ENCODE data around the gene PROSER2.

Gene PROSER2

DNA sequence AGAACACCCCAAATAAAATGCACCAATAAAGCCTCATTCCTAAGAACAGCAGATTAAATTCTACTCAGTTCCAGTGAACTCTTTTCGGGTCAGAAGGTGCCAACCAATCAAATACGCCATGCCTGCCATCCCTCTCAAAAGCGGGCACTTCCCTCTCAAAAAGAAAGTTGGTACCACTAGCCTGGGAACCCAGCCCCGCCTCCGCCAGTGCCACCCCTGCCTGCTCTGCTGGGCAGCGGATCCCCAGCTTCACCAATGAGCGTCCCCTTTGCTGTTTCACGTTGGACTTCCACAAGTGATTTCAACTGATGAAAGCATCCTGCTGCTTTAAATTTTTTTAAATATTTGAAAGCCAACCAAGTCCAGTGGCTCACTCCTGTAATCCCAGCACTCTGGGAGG is 33.2 kb upstream of the PROSER2 start:
- no peaks in the 10 kb centered on the region for H3K36me3 ChIP-seq (ENCODE audit: insufficient read depth, low read length)
- H3K9me3 ChIP-seq (ENCODE audit: insufficient read depth, low read depth, low read length), result no peaks in the 10 kb centered on the region
- 91% methylated on average over 8 of the region's 8 CpGs for WGBS
- H3K4me1 ChIP-seq (ENCODE audit: insufficient read depth, low read length), result no peaks in the 10 kb centered on the region
- no peak overlapping the region for H3K27ac ChIP-seq (ENCODE audit: low read depth, low read length)
- no peak overlapping the region for H3K9ac ChIP-seq (ENCODE audit: low read depth, low read length)
- no peak overlapping the region for H3K4me3 ChIP-seq (ENCODE audit: low read length)
- H3K27me3 ChIP-seq (ENCODE audit: insufficient read depth, low read length), result no peaks in the 10 kb centered on the region

DNA sequence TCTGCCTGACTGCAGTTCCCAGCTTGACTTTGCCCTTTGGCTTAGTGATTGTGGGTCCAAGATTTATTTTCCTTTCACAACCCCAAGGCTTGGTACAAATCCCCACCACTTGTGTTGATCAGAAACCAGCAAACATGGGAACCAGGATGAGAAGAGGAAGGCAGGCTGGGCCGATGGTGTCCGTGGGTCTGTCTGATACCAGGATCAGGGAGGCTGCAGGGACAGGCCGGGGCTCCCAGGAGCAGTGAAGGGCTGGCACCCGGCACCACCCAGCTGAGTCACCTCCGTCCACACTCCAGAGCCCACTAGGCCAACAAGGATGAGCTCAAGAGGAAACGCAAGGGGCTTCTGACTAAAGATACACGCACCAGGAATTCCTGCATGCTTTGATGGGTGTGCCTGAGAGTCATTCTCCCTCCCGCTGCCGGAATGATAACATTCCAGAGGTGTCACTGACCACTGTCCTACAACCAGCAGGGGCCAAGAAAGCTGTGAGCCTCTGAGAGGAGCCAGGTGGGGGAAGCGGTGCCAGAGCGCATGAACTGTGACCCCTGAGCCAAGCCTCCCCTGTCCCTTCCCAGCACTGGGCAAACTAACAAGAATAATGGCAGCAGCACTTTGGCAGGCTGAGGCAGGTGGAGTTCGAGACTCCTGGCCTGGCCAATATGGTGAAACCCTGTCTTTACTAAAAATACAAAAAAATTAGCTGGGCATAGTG is 29.2 kb upstream of the PROSER2 start:
- H3K9ac ChIP-seq (ENCODE audit: low read depth, low read length), result no peak overlapping the region
- no peaks in the 10 kb centered on the region for H3K36me3 ChIP-seq (ENCODE audit: insufficient read depth, low read length)
- H3K27ac ChIP-seq (ENCODE audit: low read depth, low read length), result peak overlapping the region; percentile 60; the same call in 1 of the 2 replicates

GRCh38 chr10:11794566-11794965 is 28.6 kb upstream of the PROSER2 start:
- no peaks in the 10 kb centered on the region for H3K27me3 ChIP-seq (ENCODE audit: insufficient read depth, low read length)
- no peak overlapping the region for H3K27ac ChIP-seq (ENCODE audit: low read depth, low read length)
- no peak overlapping the region for H3K4me3 ChIP-seq (ENCODE audit: low read length)
- no peaks in the 10 kb centered on the region for H3K9me3 ChIP-seq (ENCODE audit: insufficient read depth, low read depth, low read length)
- H3K4me1 ChIP-seq (ENCODE audit: insufficient read depth, low read length), result peaks cover 3% of the 10 kb centered on the region; the same call in 1 of the 2 replicates
- H3K9ac ChIP-seq (ENCODE audit: low read depth, low read length), result no peak overlapping the region
- H3K36me3 ChIP-seq (ENCODE audit: insufficient read depth, low read length), result no peaks in the 10 kb centered on the region
- 85% methylated on average over 5 of the region's 5 CpGs for WGBS

More for the DNA sequence above, 29.2 kb upstream of the PROSER2 start:
- WGBS, result 82% methylated on average over 12 of the region's 12 CpGs
- Histone ChIP-seq H3K9me3 (ENCODE audit: insufficient read depth, low read depth, low read length) (no peaks in the 10 kb centered on the region), H3K4me3 (ENCODE audit: low read length) (no peak overlapping the region), H3K27me3 (ENCODE audit: insufficient read depth, low read length) (no peaks in the 10 kb centered on the region), H3K4me1 (ENCODE audit: insufficient read depth, low read length) (peaks cover 3% of the 10 kb centered on the region; the same call in 1 of the 2 replicates)

GRCh38 chr10:11795101-11795920 is 27.8 kb upstream of the PROSER2 start:
- H3K9ac ChIP-seq (ENCODE audit: low read depth, low read length), result no peak overlapping the region
- H3K27ac ChIP-seq (ENCODE audit: low read depth, low read length), result no peak overlapping the region
- no peaks in the 10 kb centered on the region for H3K9me3 ChIP-seq (ENCODE audit: insufficient read depth, low read depth, low read length)
- H3K4me3 ChIP-seq (ENCODE audit: low read length), result no peak overlapping the region
- peaks cover 3% of the 10 kb centered on the region; the same call in 1 of the 2 replicates for H3K4me1 ChIP-seq (ENCODE audit: insufficient read depth, low read length)
- no peaks in the 10 kb centered on the region for H3K36me3 ChIP-seq (ENCODE audit: insufficient read depth, low read length)
- no peaks in the 10 kb centered on the region for H3K27me3 ChIP-seq (ENCODE audit: insufficient read depth, low read length)
- 94% methylated on average over 24 of the region's 25 CpGs for WGBS

DNA sequence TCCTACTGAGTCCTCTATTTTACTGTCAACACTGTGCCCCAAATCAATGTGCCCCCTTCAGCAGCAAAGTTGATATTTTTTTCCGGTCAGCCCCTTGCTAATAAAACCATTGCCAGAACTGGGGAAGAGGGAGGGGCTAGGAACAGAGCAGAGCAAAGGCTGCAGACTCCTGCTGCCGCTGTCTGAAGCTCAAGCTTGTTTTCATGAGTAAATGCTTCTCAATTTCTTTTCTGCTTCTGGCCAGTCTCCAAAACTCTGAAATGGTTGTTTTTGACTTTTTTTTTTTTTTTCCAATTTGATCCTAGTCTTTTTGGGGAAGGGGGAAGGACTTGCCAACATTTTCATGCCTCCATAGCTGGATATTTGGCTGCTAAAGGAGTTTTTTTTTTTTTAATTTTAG is 26.7 kb upstream of the PROSER2 start:
- 87% methylated on average over 2 of the region's 2 CpGs for WGBS
- H3K27me3 ChIP-seq (ENCODE audit: insufficient read depth, low read length), result no peaks in the 10 kb centered on the region
- H3K27ac ChIP-seq (ENCODE audit: low read depth, low read length), result no peak overlapping the region
- H3K4me1 ChIP-seq (ENCODE audit: insufficient read depth, low read length), result peaks cover 3% of the 10 kb centered on the region; the same call in 1 of the 2 replicates
- H3K4me3 ChIP-seq (ENCODE audit: low read length), result no peak overlapping the region
- H3K9ac ChIP-seq (ENCODE audit: low read depth, low read length), result no peak overlapping the region
- H3K9me3 ChIP-seq (ENCODE audit: insufficient read depth, low read depth, low read length), result no peaks in the 10 kb centered on the region
- H3K36me3 ChIP-seq (ENCODE audit: insufficient read depth, low read length), result no peaks in the 10 kb centered on the region

GRCh38 chr10:11797281-11797680 is 25.9 kb upstream of the PROSER2 start:
- WGBS, result 96% methylated on average over 10 of the region's 10 CpGs
- H3K4me1 ChIP-seq (ENCODE audit: insufficient read depth, low read length), result peaks cover 3% of the 10 kb centered on the region; the same call in 1 of the 2 replicates

DNA sequence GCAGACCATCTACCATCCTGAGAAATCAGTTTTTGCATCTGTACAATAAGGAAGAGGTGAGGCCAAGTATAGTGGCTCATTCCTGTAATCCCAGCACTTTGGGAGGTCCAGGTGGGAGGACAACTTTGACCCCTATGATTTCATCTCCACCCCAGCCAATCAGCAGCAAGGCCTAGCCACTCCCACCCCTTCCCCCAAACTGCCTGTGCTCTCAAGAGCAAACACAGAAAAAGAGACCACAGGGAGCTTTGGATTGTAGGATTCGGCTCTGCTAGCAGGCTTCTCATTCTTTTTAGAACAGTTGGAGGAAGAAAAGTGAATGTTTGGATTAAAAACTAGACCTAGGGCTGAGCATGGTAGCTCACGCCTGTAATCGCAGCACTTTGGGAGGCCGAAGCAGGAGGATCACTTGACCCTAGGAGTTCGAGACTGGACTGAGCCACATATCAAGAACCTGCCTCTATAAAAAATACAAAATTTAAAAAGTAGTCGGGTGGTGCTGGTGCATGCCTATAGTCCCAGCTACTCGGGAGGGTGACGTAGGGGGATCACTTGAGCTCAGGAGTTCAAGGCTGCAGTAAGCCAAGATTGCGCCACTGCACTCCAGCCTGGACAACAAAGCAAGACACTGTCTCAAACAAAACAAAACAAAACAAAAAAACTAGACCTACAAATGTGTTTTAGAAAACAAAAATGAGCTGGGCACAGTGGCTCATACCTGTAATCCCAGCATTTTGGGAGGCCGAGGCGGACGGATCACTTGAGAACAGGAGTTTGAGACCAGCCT is 25.1 kb upstream of the PROSER2 start:
- Histone ChIP-seq H3K36me3 (ENCODE audit: insufficient read depth, low read length) (no peaks in the 10 kb centered on the region), H3K27ac (ENCODE audit: low read depth, low read length) (peak overlapping the region; percentile 80), H3K4me1 (ENCODE audit: insufficient read depth, low read length) (peaks cover 3% of the 10 kb centered on the region; the same call in 1 of the 2 replicates), H3K9me3 (ENCODE audit: insufficient read depth, low read depth, low read length) (no peaks in the 10 kb centered on the region), H3K9ac (ENCODE audit: low read depth, low read length) (0 out of 2 replicates have a peak overlapping the region, but pooled peaks have one; percentile 31), H3K27me3 (ENCODE audit: insufficient read depth, low read length) (no peaks in the 10 kb centered on the region), H3K4me3 (ENCODE audit: low read length) (no peak overlapping the region)
- WGBS, result 90% methylated on average over 12 of the region's 12 CpGs

More at GRCh38 chr10:11797281-11797680, 25.9 kb upstream of the PROSER2 start:
- H3K36me3 ChIP-seq (ENCODE audit: insufficient read depth, low read length), result no peaks in the 10 kb centered on the region
- no peaks in the 10 kb centered on the region for H3K9me3 ChIP-seq (ENCODE audit: insufficient read depth, low read depth, low read length)
- H3K9ac ChIP-seq (ENCODE audit: low read depth, low read length), result no peak overlapping the region
- H3K27me3 ChIP-seq (ENCODE audit: insufficient read depth, low read length), result no peaks in the 10 kb centered on the region
- H3K4me3 ChIP-seq (ENCODE audit: low read length), result no peak overlapping the region
- no peak overlapping the region for H3K27ac ChIP-seq (ENCODE audit: low read depth, low read length)

DNA sequence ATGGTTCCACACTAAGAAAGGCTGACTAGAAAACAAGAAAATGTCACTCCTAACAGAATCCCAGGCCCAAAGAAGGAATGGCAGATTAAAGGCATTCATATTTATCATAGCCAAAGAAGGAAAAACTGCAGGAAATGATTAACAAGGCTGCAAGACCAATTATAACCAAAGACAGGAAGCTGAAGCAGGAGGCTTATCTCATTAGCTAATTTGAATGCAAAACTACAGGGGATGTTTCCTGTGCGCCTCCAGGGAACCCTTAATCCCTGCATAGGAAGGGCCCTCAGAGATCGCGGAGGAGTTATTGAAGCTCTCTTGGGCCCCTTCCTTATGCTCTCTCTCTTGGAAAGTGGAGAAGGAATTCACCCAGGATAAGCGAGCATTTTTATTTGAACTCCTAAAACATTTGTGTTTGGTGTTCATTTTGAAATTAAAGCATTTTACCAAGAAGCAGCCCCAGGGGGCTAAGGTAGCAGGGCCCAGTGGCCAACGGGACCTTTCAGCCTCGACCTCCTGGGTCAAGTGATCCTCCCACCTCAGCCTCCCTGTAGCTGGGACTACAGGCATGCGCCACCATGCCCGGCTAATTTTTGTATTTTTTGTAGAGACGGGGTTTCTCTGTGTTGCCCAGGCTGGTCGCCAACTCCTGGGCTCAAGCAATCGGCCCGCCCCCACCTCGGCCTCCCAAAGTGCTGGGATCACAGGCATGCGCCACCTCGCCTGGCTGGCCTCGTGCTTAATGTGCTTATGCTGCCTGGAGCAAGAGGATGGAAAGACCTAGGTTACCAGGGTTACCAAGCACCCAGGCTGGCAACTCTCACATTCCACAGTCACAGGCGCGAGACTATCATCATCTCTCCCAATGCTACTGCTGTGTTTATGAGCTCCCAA is 24.1 kb upstream of the PROSER2 start:
- H3K9ac ChIP-seq (ENCODE audit: low read depth, low read length), result no peak overlapping the region
- H3K27me3 ChIP-seq (ENCODE audit: insufficient read depth, low read length), result no peaks in the 10 kb centered on the region
- no peaks in the 10 kb centered on the region for H3K36me3 ChIP-seq (ENCODE audit: insufficient read depth, low read length)
- H3K27ac ChIP-seq (ENCODE audit: low read depth, low read length), result peak overlapping the region; percentile 80; the same call in 1 of the 2 replicates
- peaks cover 3% of the 10 kb centered on the region; the same call in 1 of the 2 replicates for H3K4me1 ChIP-seq (ENCODE audit: insufficient read depth, low read length)
- no peaks in the 10 kb centered on the region for H3K9me3 ChIP-seq (ENCODE audit: insufficient read depth, low read depth, low read length)
- no peak overlapping the region for H3K4me3 ChIP-seq (ENCODE audit: low read length)
- 79% methylated on average over 17 of the region's 18 CpGs for WGBS

DNA sequence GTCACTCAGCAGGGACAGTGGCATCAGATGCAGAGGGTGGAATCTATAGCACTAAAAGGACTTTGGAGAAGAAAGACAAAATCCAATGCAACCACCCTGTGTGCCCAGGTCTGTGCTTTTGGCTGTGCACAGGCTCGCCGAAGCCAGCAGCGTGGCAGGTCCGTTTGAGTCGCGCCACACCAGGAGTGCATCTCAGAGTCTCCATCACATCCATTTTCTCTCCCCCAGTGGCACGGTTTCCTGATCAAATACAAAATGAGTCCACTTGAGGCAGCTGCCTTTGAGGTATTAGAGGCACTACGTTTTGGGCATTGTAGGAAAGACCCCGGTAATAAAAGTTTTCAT is 23.4 kb upstream of the PROSER2 start:
- Histone ChIP-seq H3K27me3 (ENCODE audit: insufficient read depth, low read length) (no peaks in the 10 kb centered on the region), H3K36me3 (ENCODE audit: insufficient read depth, low read length) (no peaks in the 10 kb centered on the region), H3K9me3 (ENCODE audit: insufficient read depth, low read depth, low read length) (no peaks in the 10 kb centered on the region), H3K4me1 (ENCODE audit: insufficient read depth, low read length) (peaks cover 3% of the 10 kb centered on the region; the same call in 1 of the 2 replicates), H3K9ac (ENCODE audit: low read depth, low read length) (no peak overlapping the region), H3K4me3 (ENCODE audit: low read length) (no peak overlapping the region), H3K27ac (ENCODE audit: low read depth, low read length) (no peak overlapping the region)
- WGBS, result 93% methylated on average over 9 of the region's 9 CpGs

DNA sequence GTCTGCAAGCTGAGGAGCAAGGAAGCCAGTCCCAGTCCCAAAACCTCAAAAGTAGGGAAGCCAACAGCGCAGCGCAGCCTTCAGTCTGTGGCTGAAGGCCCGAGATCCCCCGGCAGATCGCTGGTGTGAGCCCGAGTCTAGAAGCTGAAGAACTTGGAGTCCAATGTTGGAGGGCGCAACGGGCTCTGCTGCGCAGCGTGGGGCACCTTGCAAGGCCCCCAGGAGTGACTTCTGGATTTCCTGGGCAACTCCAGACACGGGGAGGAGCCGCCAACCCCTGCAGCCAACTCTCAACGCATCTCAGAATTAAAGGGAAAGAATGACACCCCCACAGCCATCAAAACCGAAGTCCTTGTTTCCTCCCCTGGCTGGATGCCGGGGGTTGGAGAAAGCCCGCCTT is 18.8 kb upstream of the PROSER2 start:
- Histone ChIP-seq H3K27me3 (ENCODE audit: insufficient read depth, low read length) (no peaks in the 10 kb centered on the region), H3K9me3 (ENCODE audit: insufficient read depth, low read depth, low read length) (no peaks in the 10 kb centered on the region)
- WGBS, result 94% methylated on average over 16 of the region's 16 CpGs

More for the DNA sequence above, 18.8 kb upstream of the PROSER2 start:
- Histone ChIP-seq H3K27ac (ENCODE audit: low read depth, low read length) (no peak overlapping the region), H3K36me3 (ENCODE audit: insufficient read depth, low read length) (no peaks in the 10 kb centered on the region), H3K9ac (ENCODE audit: low read depth, low read length) (no peak overlapping the region), H3K4me3 (ENCODE audit: low read length) (no peak overlapping the region), H3K4me1 (ENCODE audit: insufficient read depth, low read length) (no peaks in the 10 kb centered on the region)
